BE2C (cell line): ENCODE results near the gene SETD4. TPM values are rescaled to one million over a fixed set of nuclear protein-coding genes. Genes with fewer than 3 reads are reported as not detected.

ENCODE experiments used
- DNase-seq: peaks from one replicate; pipeline ENCODE4 v3.0.0-alpha.2; 2020
- H3K27me3 ChIP-seq: fragments of 250-450 bp; sonication (Bioruptor Pico); 2 replicates; pipeline ENCODE4 v1.5.1; 2020; ENCODE audit warnings: mild to moderate bottlenecking
- H3K36me3 ChIP-seq: fragments of 250-450 bp; sonication (Bioruptor Pico); 2 replicates; pipeline ENCODE4 v1.5.1; 2020; ENCODE audit warnings: mild to moderate bottlenecking
- H3K4me1 ChIP-seq: fragments of 250-450 bp; sonication (Bioruptor Pico); 2 replicates; pipeline ENCODE4 v1.5.1; 2020
- H3K4me3 ChIP-seq: 2 replicates; pipeline ENCODE4 v1.5.1; 2011; ENCODE audit warnings: low read depth, low read length
- H3K9me3 ChIP-seq: fragments of 250-450 bp; sonication (Bioruptor Pico); 2 replicates; pipeline ENCODE4 v1.5.1; 2020
- CTCF ChIP-seq: IDR thresholded peaks from 2 replicates; pipeline ENCODE4 v1.5.1; 2012; ENCODE audit warnings: mild to moderate bottlenecking, low read depth, low read length
- polyA plus RNA-seq: library from polyadenylated mRNA; unstranded; fragments of >200 nt; gene quantifications from one replicate; pipeline ENCODE4 v1.2.1, GENCODE V29; 2012; ENCODE audit warnings: low read depth, missing spikeins; ENCODE audit not compliant: insufficient read length, insufficient read depth

The SETD4 gene
- polyA plus RNA-seq, result 21.1 TPM

GRCh38 chr21:36060159-36060921, at the start of gene SETD4:
SETD4 (minus strand) TSS chr21:36060526; CDS start chr21:36058888, 1,638 bp downstream.
- no peaks in the 10 kb centered on the region for H3K9me3 ChIP-seq
- H3K4me3 ChIP-seq, result peak within 1 kb of the TSS; percentile 93
- DNase-seq, result peak; percentile 91
- H3K36me3 ChIP-seq, result peaks cover 30% of the 10 kb centered on the region
- no peaks in the 10 kb centered on the region for H3K27me3 ChIP-seq
- TF ChIP-seq CTCF, result no peak
- H3K4me1 ChIP-seq, result no peaks in the 10 kb centered on the region

GRCh38 chr21:36109868-36110267, 49.5 kb upstream of the SETD4 start:
- Histone ChIP-seq H3K36me3 (no peaks in the 10 kb centered on the region), H3K27me3 (peaks cover under 1% of the 10 kb centered on the region), H3K4me3 (no peak overlapping the region), H3K9me3 (no peaks in the 10 kb centered on the region), H3K4me1 (no peaks in the 10 kb centered on the region; the same call in 1 of the 2 replicates)
- no peak for TF ChIP-seq CTCF
- no peak for DNase-seq

GRCh38 chr21:36105327-36105842, 45.1 kb upstream of the SETD4 start:
- Histone ChIP-seq H3K36me3 (no peaks in the 10 kb centered on the region), H3K27me3 (peaks cover 3% of the 10 kb centered on the region), H3K4me3 (no peak overlapping the region), H3K4me1 (no peaks in the 10 kb centered on the region), H3K9me3 (no peaks in the 10 kb centered on the region)
- TF ChIP-seq CTCF, result no peak
- no peak for DNase-seq

GRCh38 chr21:36104317-36105300, 44.3 kb upstream of the SETD4 start:
- peak; percentile 76 for DNase-seq
- Histone ChIP-seq H3K4me3 (no peak overlapping the region), H3K36me3 (no peaks in the 10 kb centered on the region), H3K9me3 (no peaks in the 10 kb centered on the region), H3K27me3 (peaks cover 3% of the 10 kb centered on the region), H3K4me1 (no peaks in the 10 kb centered on the region)
- TF ChIP-seq CTCF, result peak; percentile 77

- no peak for DNase-seq
- no peak overlapping the region for H3K4me3 ChIP-seq
- H3K9me3 ChIP-seq, result no peaks in the 10 kb centered on the region
- H3K27me3 ChIP-seq, result peaks cover 3% of the 10 kb centered on the region
- H3K4me1 ChIP-seq, result no peaks in the 10 kb centered on the region
- TF ChIP-seq CTCF, result no peak
- H3K36me3 ChIP-seq, result no peaks in the 10 kb centered on the region
These were observed 43.1 kb upstream of the SETD4 start for GRCh38 chr21:36103434-36103833.
